Esophagus muscularis mucosa (tissue), 4 donors: ENCODE data around the gene ARL11. TPM values are rescaled to one million over a fixed set of nuclear protein-coding genes. Genes with fewer than 3 reads are reported as not detected.
A peak's percentile ranks its signal among the peaks of the same experiment; 100 is the strongest.

Source experiments
- DNase-seq: peaks from one replicate; pipeline ENCODE4 v3.0.0-alpha.2; 2017; ENCODE audit errors: extremely low spot score
- H3K27ac ChIP-seq, 4 donors: fragments of 200-600 bp; sonication (generic); replicated peaks in 1 of 4; 1 replicate in 3 of 4; 2 replicates in 1 of 4; pipeline ENCODE4 v1.5.1; 2016 to 2019; ENCODE audit warnings: mild to moderate bottlenecking in 1 of 4
- H3K27me3 ChIP-seq, 4 donors: fragments of 200-600 bp; sonication (generic); one replicate each; pipeline versions ENCODE4 v1.5.1 to v1.6.0; 2016 to 2019
- H3K36me3 ChIP-seq, 4 donors: fragments of 200-600 bp; sonication (generic); one replicate each; pipeline ENCODE4 v1.5.1; 2016 to 2019
- H3K4me1 ChIP-seq, 4 donors: fragments of 200-600 bp; sonication (generic); one replicate each; pipeline ENCODE4 v1.5.1; 2016 to 2019
- H3K4me3 ChIP-seq, 4 donors: fragments of 200-600 bp; sonication (generic); 1 replicate in 2 of 4; 2 replicates in 2 of 4; pipeline ENCODE4 v1.5.1; 2016 to 2019; ENCODE audit warnings: mild to moderate bottlenecking in 4 of 4, moderate library complexity in 1 of 4
- H3K9me3 ChIP-seq, 4 donors: fragments of 200-600 bp; sonication (generic); 1 replicate in 3 of 4; 2 replicates in 1 of 4; pipeline ENCODE4 v1.5.1; 2016 to 2019
- CTCF ChIP-seq, 3 experiments: fragments of 200-600 bp in 2 of 3; fragments of 450-650 bp in 1 of 3; sonication (generic) in 2 of 3; IDR thresholded peaks; one replicate each; pipeline ENCODE4 v1.5.1; 2017 to 2019; ENCODE audit warnings: antibody characterized with exemption in 3 of 3, mild to moderate bottlenecking in 2 of 3, moderate library complexity in 1 of 3
- EP300 ChIP-seq: sonication (generic); formaldehyde crosslinking; IDR thresholded peaks from one replicate; pipeline ENCODE4 v1.6.1; 2017; ENCODE audit warnings: antibody characterized with exemption
- POLR2A ChIP-seq: fragments of 450-650 bp; IDR thresholded peaks from one replicate; pipeline ENCODE4 v1.6.1; 2017; ENCODE audit warnings: antibody characterized with exemption, moderate library complexity, mild to moderate bottlenecking, low read depth
- POLR2AphosphoS5 ChIP-seq, 2 donors: sonication (generic); formaldehyde crosslinking; IDR thresholded peaks; one replicate each; pipeline ENCODE4 v1.6.1; 2017; ENCODE audit warnings: antibody characterized with exemption in 2 of 2
- WGBS: methylation state at CpG from one replicate; pipeline ENCODE4 v1.1.5; 2018; 5-methylcytosine and 5-hydroxymethylcytosine counted together
- intact Hi-C: fragments of 100-400 bp; cut with DNase I; formaldehyde crosslinking; loops from one replicate; pipeline ENCODE4 v1.15.1; 2023
- total RNA-seq, 4 donors: library from RNA; depleted of rRNA; stranded (reverse); fragments of >200 nt; gene quantifications; one replicate each; pipeline versions ENCODE4 v1.1.0 to v1.2.1, GENCODE V29; 2016

ARL11 gene
- total RNA-seq, 4 donors from 2014 or later = 0.13 to 0.83 (median 0.35) TPM

DNA sequence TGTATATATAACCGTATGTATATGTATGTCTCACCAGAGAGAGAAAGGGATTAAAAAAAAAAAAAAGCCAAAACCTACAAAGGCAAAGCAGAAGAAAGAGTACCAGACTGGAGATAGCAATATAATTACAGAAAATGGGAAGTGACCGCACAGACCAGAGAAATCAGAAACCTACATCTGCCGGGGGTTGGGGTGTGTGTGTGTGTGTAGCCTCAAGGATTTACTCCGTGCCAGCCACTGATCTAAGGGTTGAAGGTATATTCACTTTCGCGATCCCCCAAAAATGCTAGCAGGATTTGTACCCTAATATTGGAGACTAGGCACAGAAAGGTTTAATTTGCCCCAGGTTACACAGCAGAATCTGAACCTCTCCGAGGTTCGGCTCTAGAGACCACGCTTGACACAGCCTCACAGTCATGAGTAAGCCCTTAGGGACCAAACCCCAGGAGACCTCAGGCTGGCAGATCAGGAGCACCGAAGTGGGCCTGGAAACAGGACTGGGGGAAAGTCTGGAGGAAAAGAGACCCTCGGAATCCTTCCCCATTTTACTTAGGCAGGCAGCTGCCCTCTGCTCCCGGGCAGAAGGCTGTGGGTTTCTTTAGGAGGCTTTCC lies 14.8 kb downstream of the ARL11 start:
- Histone ChIP-seq H3K27me3 (no peaks in the 10 kb centered on the region), H3K4me1 (peaks cover 0 to 6% (median 0%) of the 10 kb centered on the region in 4 donors), H3K4me3 (peak overlapping the region in 3 of 4 donors; percentile 2 to 22 (median 14)), H3K9me3 (no peaks in the 10 kb centered on the region), H3K27ac (peak overlapping the region in 1 of 4 donors; percentile 37), H3K36me3 (no peaks in the 10 kb centered on the region)
- 83% methylated on average over 12 of the region's 12 CpGs for WGBS
- TF ChIP-seq CTCF (IDR thresholded peaks at IDR 0.05) = no peak
- no peak for TF ChIP-seq POLR2AphosphoS5 (IDR thresholded peaks at IDR 0.05)
- TF ChIP-seq POLR2A = no peak
- no peak for TF ChIP-seq EP300
- DNase-seq = no peak
- intact Hi-C loops = no loop called here

DNA sequence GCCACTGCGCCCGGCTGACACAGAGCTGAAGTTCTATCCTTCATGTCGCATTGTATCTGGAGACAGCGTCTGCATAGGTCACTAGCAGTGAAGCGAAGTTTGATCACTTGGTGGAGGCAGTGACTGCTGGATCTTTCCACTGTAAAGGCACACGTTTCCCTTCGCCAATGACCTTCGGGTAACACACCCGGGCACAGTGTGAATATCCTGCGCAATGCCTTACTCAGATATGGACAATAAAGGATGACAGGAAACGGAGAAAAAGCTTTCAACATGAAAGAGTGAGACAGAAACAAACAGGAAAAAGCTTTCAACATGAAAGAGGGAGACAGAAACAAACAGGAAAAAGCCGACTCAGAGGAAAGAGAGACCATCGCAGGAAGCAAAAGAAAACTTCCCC lies 17.1 kb downstream of the ARL11 start:
- intact Hi-C loops = no loop called here
- no peak for DNase-seq
- WGBS = 77% methylated on average over 12 of the region's 13 CpGs
- Histone ChIP-seq H3K36me3 (no peaks in the 10 kb centered on the region), H3K9me3 (no peaks in the 10 kb centered on the region), H3K27ac (no peak overlapping the region), H3K4me1 (peaks cover 0 to 11% (median 6%) of the 10 kb centered on the region in 4 donors), H3K4me3 (no peak overlapping the region), H3K27me3 (no peaks in the 10 kb centered on the region)
- no peak for TF ChIP-seq POLR2A
- TF ChIP-seq POLR2AphosphoS5 (IDR thresholded peaks at IDR 0.05) = no peak
- TF ChIP-seq EP300 = no peak
- no peak for TF ChIP-seq CTCF (IDR thresholded peaks at IDR 0.05)

GRCh38 chr13:49646688-49647087 lies 18.4 kb downstream of the ARL11 start:
- DNase-seq = no peak
- Histone ChIP-seq H3K4me3 (no peak overlapping the region), H3K36me3 (no peaks in the 10 kb centered on the region), H3K27ac (no peak overlapping the region), H3K9me3 (no peaks in the 10 kb centered on the region), H3K4me1 (peaks cover 0 to 7% (median 6%) of the 10 kb centered on the region in 4 donors), H3K27me3 (no peaks in the 10 kb centered on the region)
- no peak for TF ChIP-seq CTCF (IDR thresholded peaks at IDR 0.05)
- no peak for TF ChIP-seq EP300
- TF ChIP-seq POLR2AphosphoS5 (IDR thresholded peaks at IDR 0.05) = no peak
- no peak for TF ChIP-seq POLR2A
- intact Hi-C loops = no loop called here
- 94% methylated on average over 4 of the region's 4 CpGs for WGBS

- Histone ChIP-seq H3K36me3 (no peaks in the 10 kb centered on the region), H3K4me3 (no peak overlapping the region), H3K27me3 (no peaks in the 10 kb centered on the region), H3K27ac (no peak overlapping the region), H3K9me3 (no peaks in the 10 kb centered on the region), H3K4me1 (peaks cover 0 to 14% (median 9%) of the 10 kb centered on the region in 4 donors)
- TF ChIP-seq POLR2AphosphoS5 (IDR thresholded peaks at IDR 0.05) (no peak), POLR2A (no peak), CTCF (IDR thresholded peaks at IDR 0.05) (peak; percentile 49 to 56 (median 51)), EP300 (no peak)
- no peak for DNase-seq
- intact Hi-C loops = no loop called here
- 60% methylated on average over 5 of the region's 5 CpGs for WGBS
These were observed 21.1 kb downstream of the ARL11 start for GRCh38 chr13:49649244-49649962.
